ENCODE results near the gene NRDC. TPM values are rescaled to one million over a fixed set of nuclear protein-coding genes. Genes with fewer than 3 reads are reported as not detected.

Gene NRDC, protein sequence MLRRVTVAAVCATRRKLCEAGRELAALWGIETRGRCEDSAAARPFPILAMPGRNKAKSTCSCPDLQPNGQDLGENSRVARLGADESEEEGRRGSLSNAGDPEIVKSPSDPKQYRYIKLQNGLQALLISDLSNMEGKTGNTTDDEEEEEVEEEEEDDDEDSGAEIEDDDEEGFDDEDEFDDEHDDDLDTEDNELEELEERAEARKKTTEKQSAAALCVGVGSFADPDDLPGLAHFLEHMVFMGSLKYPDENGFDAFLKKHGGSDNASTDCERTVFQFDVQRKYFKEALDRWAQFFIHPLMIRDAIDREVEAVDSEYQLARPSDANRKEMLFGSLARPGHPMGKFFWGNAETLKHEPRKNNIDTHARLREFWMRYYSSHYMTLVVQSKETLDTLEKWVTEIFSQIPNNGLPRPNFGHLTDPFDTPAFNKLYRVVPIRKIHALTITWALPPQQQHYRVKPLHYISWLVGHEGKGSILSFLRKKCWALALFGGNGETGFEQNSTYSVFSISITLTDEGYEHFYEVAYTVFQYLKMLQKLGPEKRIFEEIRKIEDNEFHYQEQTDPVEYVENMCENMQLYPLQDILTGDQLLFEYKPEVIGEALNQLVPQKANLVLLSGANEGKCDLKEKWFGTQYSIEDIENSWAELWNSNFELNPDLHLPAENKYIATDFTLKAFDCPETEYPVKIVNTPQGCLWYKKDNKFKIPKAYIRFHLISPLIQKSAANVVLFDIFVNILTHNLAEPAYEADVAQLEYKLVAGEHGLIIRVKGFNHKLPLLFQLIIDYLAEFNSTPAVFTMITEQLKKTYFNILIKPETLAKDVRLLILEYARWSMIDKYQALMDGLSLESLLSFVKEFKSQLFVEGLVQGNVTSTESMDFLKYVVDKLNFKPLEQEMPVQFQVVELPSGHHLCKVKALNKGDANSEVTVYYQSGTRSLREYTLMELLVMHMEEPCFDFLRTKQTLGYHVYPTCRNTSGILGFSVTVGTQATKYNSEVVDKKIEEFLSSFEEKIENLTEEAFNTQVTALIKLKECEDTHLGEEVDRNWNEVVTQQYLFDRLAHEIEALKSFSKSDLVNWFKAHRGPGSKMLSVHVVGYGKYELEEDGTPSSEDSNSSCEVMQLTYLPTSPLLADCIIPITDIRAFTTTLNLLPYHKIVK
- 100 to 1,000 TPM; 115 to 148 (median 129) TPM for polyA plus RNA-seq (ENCODE audit: insufficient read length in 4 of 4)

DNA sequence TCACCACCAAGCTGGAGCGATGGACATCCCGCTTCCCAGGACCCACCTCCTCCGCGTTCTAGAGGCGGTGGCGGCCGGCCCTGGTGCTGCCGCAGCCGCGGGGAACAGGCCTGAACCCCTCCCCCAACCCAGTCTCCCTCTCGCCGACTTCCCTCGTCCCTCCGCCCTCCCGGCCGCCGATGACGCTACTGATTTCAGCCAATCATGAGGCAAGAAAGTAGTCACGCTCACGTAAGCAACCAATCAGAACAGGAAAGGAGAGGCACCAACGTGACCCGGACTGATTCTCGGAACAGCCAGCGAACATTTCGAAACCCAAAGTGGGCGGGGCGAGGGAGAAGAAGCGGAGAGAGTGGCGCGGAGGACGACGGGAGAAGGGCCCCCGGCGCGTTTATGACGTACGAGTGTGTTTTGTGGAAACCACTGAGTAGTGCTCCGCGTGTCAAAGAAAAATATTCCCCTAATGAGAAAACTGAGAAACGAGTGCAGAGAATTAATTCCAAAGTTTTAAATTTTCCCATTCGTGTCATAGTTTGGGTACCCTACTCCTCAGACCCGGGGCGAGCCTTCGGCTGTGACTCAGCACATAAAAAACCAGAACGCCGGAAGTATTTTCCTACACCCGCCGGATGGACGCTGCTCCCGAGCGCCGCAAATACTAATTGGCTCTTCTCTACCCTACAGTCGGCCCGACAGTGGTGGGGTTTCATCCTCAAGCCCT, at the start of gene NRDC:
Gene NRDC, minus strand, starts transcription at position 112 of the 721 bp plus-strand sequence. CDS start 112 bp downstream, outside the sequence.
- DNase-seq (ENCODE audit: low read depth in 4 of 4, low spot score in 3 of 4), result peak; percentile 99 to 100 (median 100)

DNA sequence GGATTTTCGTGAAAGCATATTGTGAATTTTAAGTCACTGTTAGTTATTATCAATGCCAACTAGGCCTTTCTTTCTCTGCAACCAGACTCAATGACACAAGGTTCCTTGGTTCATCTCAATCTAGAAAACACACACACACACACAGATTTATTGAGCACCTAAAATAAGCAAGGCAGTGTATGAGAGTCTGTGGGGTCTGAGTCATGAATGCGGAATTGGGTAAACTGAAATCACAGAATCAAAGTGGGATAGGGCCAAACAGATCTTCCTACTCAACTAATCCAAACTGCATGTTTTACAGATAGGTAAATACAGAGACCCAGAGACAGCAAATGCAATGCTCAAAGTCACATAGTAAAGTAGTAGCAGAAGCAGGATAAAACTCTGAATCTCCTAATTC, 48.5 kb upstream of the NRDC start:
- no peak for DNase-seq (ENCODE audit: low read depth in 4 of 4, low spot score in 3 of 4)

DNA sequence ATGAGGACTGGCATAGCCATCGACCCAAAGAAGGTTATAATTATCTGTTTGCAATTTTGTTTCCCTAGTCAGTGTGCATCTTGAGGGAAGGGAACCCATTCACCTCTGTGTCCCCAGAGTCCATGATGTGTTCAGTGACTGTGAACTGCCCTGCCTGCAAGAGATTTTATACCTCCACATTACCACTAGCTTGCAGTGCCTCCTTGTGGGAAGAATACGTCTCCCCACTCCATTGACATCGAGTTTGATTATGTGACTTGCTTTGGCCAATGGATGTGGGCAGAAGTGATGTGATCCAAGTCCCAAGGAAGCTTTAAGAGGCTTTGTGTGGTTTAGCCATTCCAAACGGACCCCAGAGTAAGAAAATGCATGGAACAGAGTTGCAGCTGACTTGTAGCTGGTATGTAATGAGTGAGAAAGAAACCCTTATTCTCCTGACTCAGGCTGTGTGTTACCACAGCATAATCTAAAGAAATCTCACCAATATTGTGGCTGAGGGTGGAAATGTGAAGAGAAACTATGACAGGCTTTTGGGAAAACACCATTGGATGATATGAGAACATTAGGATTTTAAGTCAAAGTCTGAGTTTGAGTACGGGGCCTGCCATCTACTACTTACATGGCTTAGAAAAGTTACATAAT, 47.8 kb upstream of the NRDC start:
- DNase-seq (ENCODE audit: low read depth in 4 of 4, low spot score in 3 of 4), result no peak

DNA sequence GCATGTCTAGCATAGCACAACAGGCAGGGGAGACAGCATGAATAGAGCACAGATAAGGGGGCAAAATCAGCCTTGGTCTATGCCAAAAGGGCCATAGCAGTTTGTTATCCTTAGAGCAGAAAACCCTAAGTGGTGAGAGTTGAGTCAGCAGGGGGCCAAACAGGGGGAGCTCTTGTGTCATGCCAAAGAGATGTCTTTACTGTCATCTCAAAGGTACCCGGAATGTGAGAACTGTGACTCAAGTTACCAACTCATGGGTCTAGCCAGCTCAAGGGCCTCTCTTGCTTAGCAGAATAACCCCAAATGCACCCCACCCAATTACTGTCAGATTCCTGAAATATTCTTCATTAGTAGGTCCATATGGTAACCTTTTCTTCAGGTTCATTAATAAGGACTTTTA, 45.9 kb upstream of the NRDC start:
- no peak for DNase-seq (ENCODE audit: low read depth in 4 of 4, low spot score in 3 of 4)

DNA sequence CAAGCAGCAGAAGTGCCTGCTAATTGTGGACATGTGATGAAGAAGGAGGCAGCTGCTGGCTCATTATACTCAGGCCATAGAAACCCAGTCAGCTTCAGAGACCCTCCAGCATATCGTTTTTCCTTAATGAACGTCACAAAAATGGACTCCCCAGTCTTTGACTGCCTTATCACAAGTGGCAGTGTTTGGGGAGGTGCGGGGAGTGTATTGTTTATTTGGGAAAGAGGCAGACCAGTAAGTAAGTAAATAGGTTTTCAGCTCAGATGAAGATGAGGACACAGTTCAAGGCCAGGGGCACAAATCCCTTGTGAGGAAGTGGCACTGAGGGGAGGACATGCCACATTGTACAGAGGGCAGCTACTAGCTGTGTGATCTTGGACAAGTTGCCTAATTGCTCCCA, 43.5 kb upstream of the NRDC start:
- no peak for DNase-seq (ENCODE audit: low read depth in 4 of 4, low spot score in 3 of 4)

DNA sequence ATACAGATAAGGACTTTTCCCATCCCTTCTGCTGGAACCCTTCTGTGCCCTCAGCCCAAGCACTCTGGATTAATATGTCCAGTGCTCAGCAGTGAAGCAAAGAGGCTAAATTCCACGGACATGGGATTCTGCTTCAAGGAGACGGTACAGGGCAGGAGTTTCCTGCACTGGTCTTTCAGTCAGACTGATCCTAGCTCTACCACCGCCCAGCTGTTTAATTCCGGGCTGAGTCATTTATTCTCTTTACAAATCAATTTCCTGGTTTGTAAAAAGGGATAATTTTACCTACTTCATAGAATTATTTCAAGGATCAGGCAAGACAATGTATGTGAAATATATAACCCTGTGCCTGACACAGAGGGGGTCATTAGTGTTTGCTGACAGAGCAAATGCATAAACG, 41.6 kb upstream of the NRDC start:
- DNase-seq (ENCODE audit: low read depth in 4 of 4, low spot score in 3 of 4), result no peak

DNA sequence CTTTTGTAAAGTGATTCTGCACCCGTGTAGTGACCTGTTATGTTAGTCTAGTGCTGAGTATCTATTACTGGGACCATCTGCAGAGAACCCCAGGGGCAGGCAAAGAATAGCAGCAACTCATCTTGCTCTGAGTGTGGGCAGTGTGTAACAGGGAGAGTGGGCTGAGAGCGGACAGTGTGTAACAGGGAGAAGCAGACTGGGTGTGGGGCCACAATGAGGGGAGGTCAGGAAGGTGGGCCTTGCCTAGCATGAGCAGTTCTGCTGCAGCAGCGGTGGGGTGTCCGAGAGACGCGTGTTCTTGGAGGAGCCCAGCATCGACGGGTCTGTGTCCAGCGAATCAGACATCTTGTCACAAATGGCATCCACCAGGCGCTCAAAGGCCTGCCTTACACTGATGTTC, 41.2 kb upstream of the NRDC start:
- no peak for DNase-seq (ENCODE audit: low read depth in 4 of 4, low spot score in 3 of 4)

DNA sequence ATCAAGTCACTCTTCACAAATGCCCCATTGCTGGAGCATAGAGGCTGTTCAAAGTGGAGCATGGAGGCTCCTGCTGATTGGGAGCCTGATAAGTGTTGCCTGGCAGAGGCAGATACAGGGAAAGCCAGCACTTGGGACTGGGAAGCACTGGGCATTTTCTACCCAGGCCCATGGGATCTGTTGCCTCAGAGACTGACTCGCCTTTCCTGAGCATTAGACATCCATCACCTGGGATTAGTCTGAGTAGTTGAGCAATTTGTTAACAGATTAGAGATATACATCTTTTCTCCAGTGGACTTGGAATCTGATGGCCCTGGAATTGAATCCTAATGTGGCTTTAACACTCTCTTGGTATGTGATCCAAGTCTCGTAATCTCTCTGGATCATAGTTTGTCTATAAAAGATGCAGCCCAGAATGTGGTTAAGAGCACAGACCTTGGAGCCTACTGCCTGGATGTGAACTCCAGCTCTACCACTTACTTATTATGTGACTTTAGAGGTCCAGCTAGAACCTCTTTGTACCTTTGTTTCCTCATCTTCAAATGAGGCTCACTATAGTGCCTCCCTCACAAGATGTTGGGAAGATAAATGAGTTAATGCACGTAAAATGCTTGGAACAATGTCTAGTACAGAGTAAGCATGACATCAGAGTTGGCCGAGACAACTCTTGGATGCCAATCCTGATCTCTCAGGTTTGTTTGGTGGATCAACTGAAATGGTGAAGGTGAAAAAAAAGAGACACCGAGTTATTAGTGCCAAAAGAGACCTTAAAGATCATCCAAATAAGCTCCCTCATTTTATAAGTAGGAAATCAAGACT, 38.3 kb upstream of the NRDC start:
- no peak for DNase-seq (ENCODE audit: low read depth in 4 of 4, low spot score in 3 of 4)

DNA sequence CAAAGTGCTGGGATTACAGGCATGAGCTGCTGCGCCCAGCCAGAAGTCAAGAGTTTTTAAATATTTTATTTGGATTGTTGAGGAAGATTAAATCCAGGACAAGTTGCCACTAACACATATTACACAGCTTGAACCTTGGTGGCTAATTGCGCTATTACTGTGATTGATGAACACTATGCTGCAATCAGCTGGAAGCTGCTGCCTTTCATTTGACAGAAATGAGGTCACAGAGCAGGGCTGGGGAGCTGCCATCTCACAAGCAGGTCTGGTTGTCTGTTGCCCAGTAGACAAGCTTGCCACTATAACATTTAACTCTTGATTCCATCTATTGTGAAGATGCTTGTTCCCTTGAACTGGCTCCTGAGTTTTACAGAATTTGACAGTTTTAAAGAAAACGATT, 37.4 kb upstream of the NRDC start:
- no peak for DNase-seq (ENCODE audit: low read depth in 4 of 4, low spot score in 3 of 4)

DNA sequence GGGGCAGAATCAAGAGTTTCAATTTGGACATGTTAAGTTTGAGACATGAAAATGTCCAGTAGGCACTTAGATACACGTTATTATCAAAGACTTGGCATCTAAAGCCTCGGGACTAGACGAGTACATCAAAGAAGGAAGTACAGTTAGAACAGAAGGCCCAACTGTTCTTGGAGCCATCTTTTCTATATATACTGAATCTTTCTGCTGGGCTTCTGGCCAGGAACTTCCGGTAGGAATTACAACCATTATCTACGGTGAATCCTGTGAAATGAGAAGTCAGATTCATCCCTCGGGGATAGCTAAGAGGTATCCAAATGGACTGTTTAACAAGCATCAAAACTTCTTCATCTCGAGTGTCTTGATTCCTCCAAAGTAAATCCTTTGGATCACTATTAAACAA, 34.4 kb upstream of the NRDC start:
- no peak for DNase-seq (ENCODE audit: low read depth in 4 of 4, low spot score in 3 of 4)

DNA sequence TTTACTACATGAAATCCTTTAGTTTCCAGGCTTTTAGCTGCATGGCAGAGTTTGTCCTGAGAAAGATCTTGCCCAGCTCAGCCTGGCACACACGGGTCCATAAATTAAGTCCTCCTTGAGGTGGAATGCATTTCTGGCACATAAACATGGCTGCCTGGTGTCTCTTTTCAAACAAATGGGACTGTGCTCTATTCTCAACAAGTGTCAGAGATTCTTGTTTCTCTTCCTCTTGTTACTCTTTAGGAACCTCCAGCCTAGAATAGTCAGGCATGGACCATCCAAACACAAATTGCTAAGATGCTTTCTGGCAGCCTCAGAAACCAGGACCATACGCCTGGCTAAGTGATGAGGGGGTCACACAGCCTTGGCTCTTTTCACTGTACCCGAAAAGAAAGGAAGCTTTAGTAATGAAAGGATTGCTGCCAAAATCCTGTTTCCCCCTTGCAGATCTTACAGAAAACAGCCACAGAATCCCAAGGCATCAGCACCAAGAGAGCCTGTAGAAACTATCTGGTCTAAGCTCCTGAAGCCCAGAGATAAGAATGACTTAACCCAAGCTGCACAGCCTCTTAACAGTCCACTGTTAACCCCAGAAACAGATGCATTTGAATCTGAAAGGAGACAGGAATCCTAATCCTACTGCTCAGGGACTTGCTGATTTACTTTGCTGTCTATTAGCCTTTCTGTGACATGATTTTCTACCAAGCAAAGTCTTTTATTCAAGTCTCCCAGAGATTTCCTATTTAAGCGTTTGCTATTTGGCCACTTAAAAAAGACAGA, 31.9 kb upstream of the NRDC start:
- peak in 2 of 4 donors; percentile 10 to 26 for DNase-seq (ENCODE audit: low read depth in 4 of 4, low spot score in 3 of 4)

DNA sequence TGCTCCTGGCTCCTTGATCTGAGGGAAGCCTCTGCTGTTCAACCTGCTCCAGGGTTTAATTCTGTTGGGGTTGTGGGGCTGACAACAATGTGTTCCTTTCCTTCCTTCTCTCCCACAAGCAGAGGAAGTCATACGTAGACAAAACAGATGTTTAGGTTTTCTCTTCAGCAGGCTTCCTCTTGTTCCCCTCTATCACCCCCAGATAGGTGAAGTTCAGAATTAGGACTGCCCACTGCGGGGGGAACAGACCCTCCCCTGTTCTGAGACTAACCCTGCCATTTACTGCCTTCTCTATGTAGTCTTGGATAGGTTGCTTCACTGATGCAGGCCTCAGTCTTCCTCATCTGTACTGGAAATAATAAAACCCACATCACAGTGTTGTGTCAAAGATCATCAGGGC, 30.0 kb upstream of the NRDC start:
- no peak for DNase-seq (ENCODE audit: low read depth in 4 of 4, low spot score in 3 of 4)

DNA sequence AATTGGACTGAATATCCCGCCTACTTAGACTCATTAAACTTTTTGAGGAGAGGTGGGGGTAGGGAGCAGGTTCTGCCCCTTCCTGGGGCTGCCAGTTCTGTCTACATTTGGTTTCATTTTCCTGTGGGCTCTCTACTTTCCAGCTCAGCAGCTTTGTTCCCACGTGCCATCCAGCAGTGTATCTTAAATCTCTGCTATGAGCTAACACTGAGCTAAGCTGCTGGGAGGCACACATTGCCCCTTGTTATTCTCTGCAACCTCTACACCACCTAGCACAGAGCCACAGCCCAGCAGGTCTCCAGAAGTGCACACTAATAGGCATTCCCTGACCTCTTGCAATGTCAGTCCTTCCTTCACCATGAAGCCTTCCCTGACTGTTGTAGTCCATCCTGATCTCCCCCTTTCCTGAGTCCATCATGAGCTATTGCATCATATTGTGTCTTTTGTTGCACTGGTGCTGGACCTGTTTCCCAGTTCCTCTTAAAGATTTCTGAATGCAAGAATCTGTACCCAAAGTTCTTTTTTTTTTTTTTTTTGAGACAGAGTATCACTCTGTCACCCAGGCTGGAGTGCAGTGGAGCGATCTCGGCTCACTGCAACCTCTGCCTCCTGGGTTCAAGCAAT, 28.7 kb upstream of the NRDC start:
- no peak for DNase-seq (ENCODE audit: low read depth in 4 of 4, low spot score in 3 of 4)

DNA sequence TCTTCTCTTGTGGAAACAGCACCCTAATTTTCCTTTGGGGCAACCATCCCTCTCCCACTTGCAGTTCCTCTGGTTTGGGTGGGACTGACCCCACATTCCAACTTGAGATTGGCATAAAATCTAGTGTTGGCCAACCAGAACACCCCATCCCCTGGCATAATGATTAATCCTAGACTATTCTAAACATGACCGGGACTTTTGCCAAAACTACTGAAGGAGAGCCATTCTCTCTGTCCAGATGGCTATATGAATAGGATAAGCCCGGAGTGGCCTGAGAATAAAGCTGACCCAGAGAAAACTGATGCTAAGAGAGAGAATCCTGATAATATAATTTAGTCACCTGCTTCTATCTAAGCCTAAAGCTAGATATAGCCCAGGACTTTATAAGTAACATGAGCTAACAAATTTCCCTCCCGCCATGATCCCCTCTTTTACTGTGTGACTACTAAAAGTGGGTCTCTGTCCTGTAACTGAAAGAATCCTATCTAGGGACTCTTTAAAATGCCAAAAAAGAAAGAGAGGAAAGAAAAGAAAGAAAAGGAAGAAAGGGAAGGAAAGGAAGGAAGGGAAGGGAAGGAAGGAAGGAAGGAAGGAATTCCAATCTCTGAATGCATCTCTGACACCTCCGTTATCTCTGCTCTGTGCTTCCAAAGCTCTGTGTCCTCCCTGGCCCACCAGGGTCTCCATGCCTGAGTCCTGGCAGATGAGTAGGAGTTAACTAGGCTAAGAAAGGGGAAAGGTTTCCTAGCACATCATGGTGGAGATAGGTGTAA, 28.0 kb upstream of the NRDC start:
- DNase-seq (ENCODE audit: low read depth in 4 of 4, low spot score in 3 of 4), result no peak

DNA sequence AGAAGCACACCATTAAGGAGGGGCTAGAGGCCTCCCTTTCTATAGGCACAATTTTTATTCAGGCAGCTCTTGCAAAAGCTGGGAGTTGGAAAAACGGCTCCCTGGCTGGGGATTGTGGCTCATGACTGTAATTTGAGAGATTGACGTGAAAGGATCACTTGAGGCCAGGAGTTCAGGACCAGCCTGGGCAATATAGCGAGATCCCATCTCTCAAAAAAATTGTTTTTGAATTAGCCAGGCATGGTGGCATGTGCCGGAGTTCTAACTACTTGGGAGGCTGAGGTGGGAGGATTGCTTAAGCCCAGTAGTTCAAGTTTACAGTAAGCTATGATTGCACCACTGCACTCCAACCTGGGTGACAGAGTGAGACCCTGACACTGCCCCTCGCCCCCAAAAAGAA, 23.9 kb upstream of the NRDC start:
- DNase-seq (ENCODE audit: low read depth in 4 of 4, low spot score in 3 of 4), result no peak

DNA sequence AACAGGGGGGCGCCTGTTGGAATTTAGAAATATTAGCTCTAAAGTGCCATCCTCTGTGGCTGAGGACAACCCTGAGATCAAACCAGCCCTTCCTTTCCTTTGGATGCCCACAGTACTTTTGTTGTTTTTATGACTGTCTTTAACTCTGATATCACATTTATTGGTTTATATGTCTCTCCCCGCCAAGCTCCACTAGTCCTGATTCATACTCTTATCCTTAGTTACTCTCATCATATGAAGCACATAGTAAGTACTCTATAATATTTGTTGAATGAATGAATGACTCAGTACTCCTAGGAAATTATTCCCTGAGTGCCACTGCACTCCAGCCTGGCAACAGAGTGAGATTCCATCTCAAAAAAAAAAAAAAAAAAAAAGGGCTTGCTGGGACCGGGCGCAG, 22.6 kb upstream of the NRDC start:
- no peak for DNase-seq (ENCODE audit: low read depth in 4 of 4, low spot score in 3 of 4)

DNA sequence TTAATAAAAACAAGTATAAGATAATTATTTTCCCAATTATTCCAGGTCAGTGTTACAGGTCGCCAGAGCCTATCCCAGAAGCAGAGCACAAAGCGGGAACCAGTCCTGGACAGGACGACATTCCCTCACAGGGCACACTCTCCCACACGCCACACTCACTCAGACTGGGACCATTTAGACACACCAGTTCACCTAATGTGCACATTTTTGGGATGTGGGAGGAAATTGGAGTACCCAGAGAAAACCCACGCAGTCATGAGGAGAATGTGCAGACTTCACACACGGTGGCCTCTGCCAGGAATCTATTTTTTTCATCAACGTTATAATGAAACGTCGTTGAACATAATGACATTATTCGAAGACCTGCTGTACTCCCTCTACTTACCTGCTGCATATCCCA, 20.5 kb upstream of the NRDC start:
- no peak for DNase-seq (ENCODE audit: low read depth in 4 of 4, low spot score in 3 of 4)

Measured in right renal pelvis (tissue), 4 donors.